Measurements from ENCODE around the gene POP4. TPM values are rescaled to one million over a fixed set of nuclear protein-coding genes. Genes with fewer than 3 reads are reported as not detected.
A peak's percentile ranks its signal among the peaks of the same experiment; 100 is the strongest.

POP4 gene
- total and polyA plus RNA-seq, 10 of the 15 experiments (the other 5 are each of a cell fraction or from before 2014, with no cell fraction given), result 52.1 to 231 (median 118) TPM

DNA sequence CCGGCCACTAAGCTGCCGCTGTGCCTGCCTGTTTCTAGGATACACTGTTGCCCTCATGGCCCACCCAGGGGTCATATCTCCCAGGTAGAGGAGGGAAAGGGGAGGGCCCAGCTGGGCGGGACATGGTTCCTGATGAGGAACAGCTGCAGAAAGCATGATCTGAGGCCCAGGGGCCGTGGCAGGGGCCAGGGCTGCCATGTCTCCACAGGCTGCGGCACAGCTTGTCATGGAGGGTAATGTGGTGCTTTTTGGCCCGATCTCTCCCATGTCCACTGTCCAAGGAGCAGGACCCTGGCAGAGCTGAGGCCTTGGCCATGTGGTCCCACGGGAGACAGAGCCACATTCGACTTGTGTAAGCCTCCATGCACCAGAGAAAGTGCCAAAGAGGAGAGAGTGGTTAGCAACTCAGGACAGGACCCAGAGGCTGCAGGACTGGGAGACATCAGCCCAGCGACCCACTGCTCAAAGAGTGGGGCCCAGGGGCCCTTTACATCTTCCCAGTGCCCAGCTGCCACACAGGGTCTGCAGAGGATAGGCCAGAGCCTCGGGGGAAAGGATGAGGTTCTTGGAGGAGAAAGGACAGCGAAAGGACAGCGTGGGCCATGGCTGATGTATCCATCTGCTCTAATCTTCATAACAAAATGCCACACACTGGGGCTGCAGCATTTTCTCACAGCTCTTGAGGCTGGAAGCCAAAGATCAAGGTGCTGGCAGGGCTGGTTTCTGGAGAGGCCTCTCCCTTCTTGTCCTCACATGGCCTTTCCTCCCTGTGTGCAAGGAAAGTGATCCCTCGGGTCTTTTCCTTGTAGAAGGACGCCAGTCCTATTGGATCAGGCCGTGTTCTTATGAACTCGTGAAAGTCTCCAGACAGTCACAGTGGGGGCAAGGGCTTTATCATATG lies 11.5 kb downstream of the POP4 start:
- no peak overlapping the region for H3K9ac ChIP-seq (ENCODE audit: control insufficient read depth, insufficient read depth, low read length)
- no TSS peak for BruUV-seq (replicated peaks)
- TF ChIP-seq POLR2A (IDR thresholded peaks at IDR 0.05; ENCODE audit: low read depth, low read length) (peak; percentile 36; the same call in 1 of the 2 replicates), NFIC (IDR thresholded peaks at IDR 0.05; ENCODE audit: low read depth, low read length) (no peak)
- ChIA-PET RAD21 (ENCODE audit: unreplicated experiment) (interaction anchor here (0.6 to 1.8 kb wide), 3 partner anchors 97 to 99 kb away, joined by 3 to 9 read pairs (median 3); no protein-coding TSS in a partner anchor), CTCF (interaction anchor here (0.8 to 5.2 kb wide), 3 partner anchors 8 to 99 kb away, joined by 3 to 35 read pairs (median 3); no protein-coding TSS in a partner anchor), POLR2A (interaction anchor here (1.3 kb wide), 1 partner anchor 12 kb away, joined by 3 read pairs; the partner anchor contains the start of gene POP4), SMC1A (ENCODE audit: uncharacterized antibody, unreplicated experiment) (interaction anchor here (0.6 kb wide), 2 partner anchors 101 to 368 kb away, joined by 3 read pairs; no protein-coding TSS in a partner anchor)
- H3K9me3 ChIP-seq (replicated peaks; ENCODE audit: control insufficient read depth, insufficient read depth, low read length), result no peaks in the 10 kb centered on the region
- H3K27me3 ChIP-seq (replicated peaks in 1 of 2; ENCODE audit: control insufficient read depth in 2 of 2, insufficient read depth in 2 of 2, low read length in 1 of 2), result no peaks in the 10 kb centered on the region
- ATAC-seq, result no peak
- no peaks in the 10 kb centered on the region for H3K79me2 ChIP-seq (ENCODE audit: control insufficient read depth, insufficient read depth, low read length)
- H3K4me3 ChIP-seq, result no peak overlapping the region
- H3K4me1 ChIP-seq (ENCODE audit: control insufficient read depth, insufficient read depth, low read length), result peaks cover 12% of the 10 kb centered on the region
- DNase-seq (ENCODE audit: low read depth, low spot score), result no peak
- no peak overlapping the region for H3K4me2 ChIP-seq (ENCODE audit: control insufficient read depth, insufficient read depth)
- H2AFZ ChIP-seq (ENCODE audit: control insufficient read depth, low read depth, low read length), result no peak overlapping the region
- no peak for FAIRE-seq
- H3K36me3 ChIP-seq (ENCODE audit: control insufficient read depth in 2 of 2, insufficient read depth in 2 of 2, low read length in 1 of 2), result peaks cover 4 to 18% of the 10 kb centered on the region in 2 experiments
- no peaks in the 10 kb centered on the region for H4K20me1 ChIP-seq (ENCODE audit: control insufficient read depth, insufficient read depth)
- in situ Hi-C loops (cut with MboI) (loop anchor here (10.0 kb wide), 1 partner anchor 47 kb away; the partner anchor contains the start of gene PLEKHF1), intact Hi-C loops (cut with micrococcal nuclease; ENCODE audit: unreplicated experiment) (no loop called here)
- H3K27ac ChIP-seq (ENCODE audit: control insufficient read depth, insufficient read depth), result no peak overlapping the region
- WGBS (ENCODE audit: insufficient coverage, insufficient replicate concordance, low lambda C conversion rate, missing lambda C conversion rate), result 75% methylated on average over 16 of the region's 16 CpGs

DNA sequence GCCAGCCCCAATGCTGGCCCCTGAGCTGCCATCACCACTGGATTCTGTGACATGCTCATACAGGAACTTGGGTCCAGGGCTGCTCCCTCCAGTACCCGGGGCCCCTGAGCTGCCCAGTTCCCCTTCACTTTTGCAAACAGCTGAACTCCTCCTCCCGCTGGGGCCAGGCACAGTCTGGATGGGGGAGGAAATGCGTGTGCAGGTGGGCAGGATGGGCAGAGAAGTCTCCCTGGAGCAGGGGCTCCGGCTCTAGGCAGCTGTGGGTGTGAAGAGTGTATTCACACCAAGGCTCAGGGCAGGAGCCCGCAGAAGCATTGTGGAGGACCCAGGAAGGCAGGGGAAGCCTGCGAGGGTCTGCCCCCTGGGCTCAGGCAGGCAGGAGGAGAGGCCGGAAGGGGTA lies 12.4 kb downstream of the POP4 start:
- POLR2A ChIA-PET, result no interaction called here
- no peak for FAIRE-seq
- no peak for TF ChIP-seq RBBP5 (conservative IDR thresholded peaks at IDR 0.05)
- no peak for TF ChIP-seq SPI1 (IDR thresholded peaks at IDR 0.05; ENCODE audit: borderline replicate concordance, insufficient read depth, low read depth, low read length)
- no peak for TF ChIP-seq POU2F2 (IDR thresholded peaks at IDR 0.05; ENCODE audit: borderline replicate concordance, low read depth, low read length)
- no peak for TF ChIP-seq DPF2 (IDR thresholded peaks at IDR 0.05)
- TF ChIP-seq, protein P1, sequence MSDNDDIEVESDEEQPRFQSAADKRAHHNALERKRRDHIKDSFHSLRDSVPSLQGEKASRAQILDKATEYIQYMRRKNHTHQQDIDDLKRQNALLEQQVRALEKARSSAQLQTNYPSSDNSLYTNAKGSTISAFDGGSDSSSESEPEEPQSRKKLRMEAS (IDR thresholded peaks at IDR 0.05; ENCODE audit: low read depth, low read length), result no peak
- TF ChIP-seq, protein P2, sequence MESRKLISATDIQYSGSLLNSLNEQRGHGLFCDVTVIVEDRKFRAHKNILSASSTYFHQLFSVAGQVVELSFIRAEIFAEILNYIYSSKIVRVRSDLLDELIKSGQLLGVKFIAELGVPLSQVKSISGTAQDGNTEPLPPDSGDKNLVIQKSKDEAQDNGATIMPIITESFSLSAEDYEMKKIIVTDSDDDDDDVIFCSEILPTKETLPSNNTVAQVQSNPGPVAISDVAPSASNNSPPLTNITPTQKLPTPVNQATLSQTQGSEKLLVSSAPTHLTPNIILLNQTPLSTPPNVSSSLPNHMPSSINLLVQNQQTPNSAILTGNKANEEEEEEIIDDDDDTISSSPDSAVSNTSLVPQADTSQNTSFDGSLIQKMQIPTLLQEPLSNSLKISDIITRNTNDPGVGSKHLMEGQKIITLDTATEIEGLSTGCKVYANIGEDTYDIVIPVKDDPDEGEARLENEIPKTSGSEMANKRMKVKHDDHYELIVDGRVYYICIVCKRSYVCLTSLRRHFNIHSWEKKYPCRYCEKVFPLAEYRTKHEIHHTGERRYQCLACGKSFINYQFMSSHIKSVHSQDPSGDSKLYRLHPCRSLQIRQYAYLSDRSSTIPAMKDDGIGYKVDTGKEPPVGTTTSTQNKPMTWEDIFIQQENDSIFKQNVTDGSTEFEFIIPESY (IDR thresholded peaks at IDR 0.05), result no peak
- no peak for TF ChIP-seq ZNF274 (IDR thresholded peaks at IDR 0.05; ENCODE audit: insufficient read depth, insufficient read length)
- TF ChIP-seq SMAD5 (IDR thresholded peaks at IDR 0.05; ENCODE audit: low read depth), result no peak
- TF ChIP-seq, protein P3, sequence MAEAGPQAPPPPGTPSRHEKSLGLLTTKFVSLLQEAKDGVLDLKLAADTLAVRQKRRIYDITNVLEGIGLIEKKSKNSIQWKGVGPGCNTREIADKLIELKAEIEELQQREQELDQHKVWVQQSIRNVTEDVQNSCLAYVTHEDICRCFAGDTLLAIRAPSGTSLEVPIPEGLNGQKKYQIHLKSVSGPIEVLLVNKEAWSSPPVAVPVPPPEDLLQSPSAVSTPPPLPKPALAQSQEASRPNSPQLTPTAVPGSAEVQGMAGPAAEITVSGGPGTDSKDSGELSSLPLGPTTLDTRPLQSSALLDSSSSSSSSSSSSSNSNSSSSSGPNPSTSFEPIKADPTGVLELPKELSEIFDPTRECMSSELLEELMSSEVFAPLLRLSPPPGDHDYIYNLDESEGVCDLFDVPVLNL (IDR thresholded peaks at IDR 0.05; ENCODE audit: low read depth, low read length), result no peak
- no peak for TF ChIP-seq SIN3A (IDR thresholded peaks at IDR 0.05; ENCODE audit: low read depth, low read length)
- Histone ChIP-seq H2AFZ (ENCODE audit: control insufficient read depth, low read depth, low read length) (no peak overlapping the region), H4K20me1 (ENCODE audit: control insufficient read depth, insufficient read depth) (no peaks in the 10 kb centered on the region), H3K9me3 (replicated peaks; ENCODE audit: control insufficient read depth, insufficient read depth, low read length) (no peaks in the 10 kb centered on the region), H3K27me3 (replicated peaks in 1 of 2; ENCODE audit: control insufficient read depth in 2 of 2, insufficient read depth in 2 of 2, low read length in 1 of 2) (no peaks in the 10 kb centered on the region), H3K4me2 (ENCODE audit: control insufficient read depth, insufficient read depth) (no peak overlapping the region), H3K36me3 (ENCODE audit: control insufficient read depth in 2 of 2, insufficient read depth in 2 of 2, low read length in 1 of 2) (peaks cover 0 to 11% of the 10 kb centered on the region in 2 experiments; a peak in 3 of 4 replicates), H3K4me3 (no peak overlapping the region), H3K27ac (ENCODE audit: control insufficient read depth, insufficient read depth) (no peak overlapping the region), H3K9ac (ENCODE audit: control insufficient read depth, insufficient read depth, low read length) (no peak overlapping the region), H3K4me1 (ENCODE audit: control insufficient read depth, insufficient read depth, low read length) (peaks cover 12% of the 10 kb centered on the region), H3K79me2 (ENCODE audit: control insufficient read depth, insufficient read depth, low read length) (no peaks in the 10 kb centered on the region)
- CTCF ChIA-PET, result interaction anchor here (1.0 to 5.2 kb wide), 4 partner anchors 9 to 98 kb away, joined by 3 to 35 read pairs (median 3); no protein-coding TSS in a partner anchor
- DNase-seq (ENCODE audit: low read depth, low spot score), result no peak
- in situ Hi-C loops (cut with MboI) (loop anchor here (10.0 kb wide), 1 partner anchor 46 kb away; the partner anchor contains the start of gene PLEKHF1), intact Hi-C loops (cut with micrococcal nuclease; ENCODE audit: unreplicated experiment) (no loop called here)
- ATAC-seq, result no peak
- 55% methylated on average over 7 of the region's 7 CpGs for WGBS (ENCODE audit: insufficient coverage, insufficient replicate concordance, low lambda C conversion rate, missing lambda C conversion rate)
- SMC1A ChIA-PET (ENCODE audit: uncharacterized antibody, unreplicated experiment), result interaction anchor here (0.6 to 1.8 kb wide), 2 partner anchors 8 to 367 kb away, joined by 3 to 7 read pairs; no protein-coding TSS in a partner anchor
- RAD21 ChIA-PET (ENCODE audit: unreplicated experiment), result no interaction called here
- BruUV-seq (replicated peaks), result no TSS peak
